Hepatocyte (in vitro differentiated cells): ENCODE results near the gene SPANXB1.

Experiments
- EZH2 ChIP-seq: fragments of 200-600 bp; sonication (generic); IDR thresholded peaks from 2 replicates; pipeline ENCODE4 v1.6.1; 2016; ENCODE audit warnings: antibody characterized with exemption, mild to moderate bottlenecking, borderline replicate concordance
- EZH2phosphoT487 ChIP-seq: fragments of 200-600 bp; sonication (generic); IDR thresholded peaks from one replicate; pipeline ENCODE4 v1.6.1; 2018; ENCODE audit warnings: antibody characterized with exemption, mild to moderate bottlenecking, low read depth, moderate library complexity; ENCODE audit not compliant: unreplicated experiment, severe bottlenecking
- TF ChIP-seq, protein P1 (sequence below): fragments of 200-600 bp; sonication (generic); IDR thresholded peaks from 2 replicates; pipeline ENCODE4 v1.5.1; 2016; ENCODE audit warnings: antibody characterized with exemption, mild to moderate bottlenecking; ENCODE audit not compliant: poor library complexity

GRCh38 chrX:140980271-140980670, 22.1 kb upstream of the SPANXB1 start:
- TF ChIP-seq, protein P1, sequence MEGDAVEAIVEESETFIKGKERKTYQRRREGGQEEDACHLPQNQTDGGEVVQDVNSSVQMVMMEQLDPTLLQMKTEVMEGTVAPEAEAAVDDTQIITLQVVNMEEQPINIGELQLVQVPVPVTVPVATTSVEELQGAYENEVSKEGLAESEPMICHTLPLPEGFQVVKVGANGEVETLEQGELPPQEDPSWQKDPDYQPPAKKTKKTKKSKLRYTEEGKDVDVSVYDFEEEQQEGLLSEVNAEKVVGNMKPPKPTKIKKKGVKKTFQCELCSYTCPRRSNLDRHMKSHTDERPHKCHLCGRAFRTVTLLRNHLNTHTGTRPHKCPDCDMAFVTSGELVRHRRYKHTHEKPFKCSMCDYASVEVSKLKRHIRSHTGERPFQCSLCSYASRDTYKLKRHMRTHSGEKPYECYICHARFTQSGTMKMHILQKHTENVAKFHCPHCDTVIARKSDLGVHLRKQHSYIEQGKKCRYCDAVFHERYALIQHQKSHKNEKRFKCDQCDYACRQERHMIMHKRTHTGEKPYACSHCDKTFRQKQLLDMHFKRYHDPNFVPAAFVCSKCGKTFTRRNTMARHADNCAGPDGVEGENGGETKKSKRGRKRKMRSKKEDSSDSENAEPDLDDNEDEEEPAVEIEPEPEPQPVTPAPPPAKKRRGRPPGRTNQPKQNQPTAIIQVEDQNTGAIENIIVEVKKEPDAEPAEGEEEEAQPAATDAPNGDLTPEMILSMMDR: no peak
- TF ChIP-seq EZH2 (no peak), EZH2phosphoT487 (no peak)
